ENCODE data around the gene SEPTIN6. TPM values are rescaled to one million over a fixed set of nuclear protein-coding genes. Genes with fewer than 3 reads are reported as not detected.

The SEPTIN6 gene
- total RNA-seq = 10 to 100 TPM in 2 of 4 donors, 1 to 10 TPM in 2; 7.8 to 11.9 (median 10.4) TPM

DNA sequence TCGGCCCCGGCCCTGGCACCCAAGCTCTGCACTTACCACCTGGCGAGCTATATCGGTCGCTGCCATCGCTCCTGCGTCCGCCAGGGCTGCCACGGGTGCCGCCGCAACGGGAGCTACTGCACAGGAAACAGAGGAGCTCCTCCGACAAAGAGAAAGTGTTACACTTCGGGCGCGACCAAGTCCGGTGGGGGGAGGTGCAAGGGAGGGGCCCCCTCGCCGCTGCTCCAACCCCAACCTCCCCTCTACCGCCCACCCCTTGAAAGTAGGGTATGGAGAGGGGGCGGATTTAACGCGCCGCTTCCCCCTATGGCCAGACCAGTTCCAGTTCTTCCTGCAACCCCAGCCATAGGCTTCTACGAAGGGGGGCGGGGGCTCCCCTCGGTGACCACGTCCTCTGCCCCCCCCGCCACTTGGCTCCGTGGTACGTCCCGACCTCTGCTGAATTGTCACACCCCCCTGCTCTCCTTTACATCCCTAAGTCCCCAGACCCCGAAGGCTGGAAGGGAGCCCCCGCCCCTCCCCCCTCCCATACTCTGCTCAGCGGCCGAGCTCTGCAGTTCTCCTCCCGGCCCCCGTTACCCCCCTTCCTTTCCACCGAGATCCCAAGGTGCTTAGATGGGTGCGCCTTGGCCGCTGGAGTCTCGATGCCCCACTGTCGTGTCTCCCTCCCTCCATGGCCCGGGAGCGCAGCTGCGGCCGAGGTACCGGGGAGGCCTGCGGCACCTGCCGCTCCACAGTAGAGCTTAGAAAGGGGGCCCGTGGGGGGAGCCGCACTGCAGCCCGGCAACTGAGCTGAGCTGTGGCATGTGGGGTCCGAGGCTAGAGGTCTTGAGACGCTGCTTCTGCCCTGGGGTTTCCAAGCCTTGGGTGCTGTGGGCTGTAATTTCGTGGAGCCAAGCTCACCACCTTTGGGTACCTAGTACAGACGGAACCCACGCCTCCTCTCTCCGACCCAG is at the start of gene SEPTIN6:
SEPTIN6 (minus strand) TSS at position 129 of the 956 bp plus-strand sequence; CDS start at position 66, 63 bp downstream.
- intact Hi-C loops (cut with DNase I; ENCODE audit: low total_unique reads) = no loop called here
- WGBS, 2 donors = 15 to 27% methylated on average over 17 to 44 of the region's 59 CpGs
- peak within 1 kb of the TSS; percentile 66 for H3K4me3 ChIP-seq (ENCODE audit: low read depth, poor library complexity, severe bottlenecking)
- peak; percentile 21 to 94 for DNase-seq (ENCODE audit: low spot score in 2 of 2)
- TF ChIP-seq, protein P1, sequence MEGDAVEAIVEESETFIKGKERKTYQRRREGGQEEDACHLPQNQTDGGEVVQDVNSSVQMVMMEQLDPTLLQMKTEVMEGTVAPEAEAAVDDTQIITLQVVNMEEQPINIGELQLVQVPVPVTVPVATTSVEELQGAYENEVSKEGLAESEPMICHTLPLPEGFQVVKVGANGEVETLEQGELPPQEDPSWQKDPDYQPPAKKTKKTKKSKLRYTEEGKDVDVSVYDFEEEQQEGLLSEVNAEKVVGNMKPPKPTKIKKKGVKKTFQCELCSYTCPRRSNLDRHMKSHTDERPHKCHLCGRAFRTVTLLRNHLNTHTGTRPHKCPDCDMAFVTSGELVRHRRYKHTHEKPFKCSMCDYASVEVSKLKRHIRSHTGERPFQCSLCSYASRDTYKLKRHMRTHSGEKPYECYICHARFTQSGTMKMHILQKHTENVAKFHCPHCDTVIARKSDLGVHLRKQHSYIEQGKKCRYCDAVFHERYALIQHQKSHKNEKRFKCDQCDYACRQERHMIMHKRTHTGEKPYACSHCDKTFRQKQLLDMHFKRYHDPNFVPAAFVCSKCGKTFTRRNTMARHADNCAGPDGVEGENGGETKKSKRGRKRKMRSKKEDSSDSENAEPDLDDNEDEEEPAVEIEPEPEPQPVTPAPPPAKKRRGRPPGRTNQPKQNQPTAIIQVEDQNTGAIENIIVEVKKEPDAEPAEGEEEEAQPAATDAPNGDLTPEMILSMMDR (IDR thresholded peaks at IDR 0.05) = no peak
- no peak for TF ChIP-seq POLR2A (IDR thresholded peaks at IDR 0.05)

DNA sequence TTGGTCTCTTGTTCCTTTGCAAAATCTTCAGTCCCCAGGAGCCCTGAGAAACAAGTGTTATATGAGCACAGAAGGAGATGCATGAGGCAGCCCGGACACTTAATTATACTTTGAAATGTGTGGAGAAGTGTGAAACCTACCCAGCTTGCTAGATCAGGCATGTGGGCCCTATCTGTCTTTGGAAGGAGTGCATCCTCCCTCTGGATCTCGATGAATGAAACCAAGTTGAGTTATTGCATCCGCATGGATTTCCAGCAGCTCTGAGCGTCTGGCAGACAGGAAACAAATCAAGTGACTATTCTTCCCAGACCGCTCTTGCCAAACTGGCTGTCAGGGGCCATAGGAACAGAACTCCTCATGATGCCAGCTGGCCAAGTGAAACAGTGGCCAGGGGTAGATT is 45.8 kb upstream of the SEPTIN6 start:
- WGBS, 2 donors = 43 to 66% methylated on average over 2 to 5 of the region's 5 CpGs
- TF ChIP-seq, protein P1 (IDR thresholded peaks at IDR 0.05) = no peak
- intact Hi-C loops (cut with DNase I; ENCODE audit: low total_unique reads) = no loop called here

GRCh38 chrX:119736206-119736764 is 43.3 kb upstream of the SEPTIN6 start:
- no peak for TF ChIP-seq POLR2A (IDR thresholded peaks at IDR 0.05)
- TF ChIP-seq, protein P1 (IDR thresholded peaks at IDR 0.05) = no peak
- WGBS, 2 donors = 82 to 93% methylated on average over 10 to 12 of the region's 12 CpGs
- DNase-seq (ENCODE audit: low spot score in 2 of 2) = no peak
- intact Hi-C loops (cut with DNase I; ENCODE audit: low total_unique reads) = no loop called here
- H3K4me3 ChIP-seq (ENCODE audit: low read depth, poor library complexity, severe bottlenecking) = no peak overlapping the region

More for the DNA sequence above, 45.8 kb upstream of the SEPTIN6 start:
- H3K4me3 ChIP-seq (ENCODE audit: low read depth, poor library complexity, severe bottlenecking) = no peak overlapping the region
- DNase-seq (ENCODE audit: low spot score in 2 of 2) = no peak

- intact Hi-C loops (cut with DNase I; ENCODE audit: low total_unique reads) = no loop called here
- no peak for DNase-seq (ENCODE audit: low spot score in 2 of 2)
- 80 to 91% methylated on average over 3 to 6 of the region's 6 CpGs for WGBS, 2 donors
- TF ChIP-seq, protein P1 (IDR thresholded peaks at IDR 0.05) = no peak
- TF ChIP-seq POLR2A (IDR thresholded peaks at IDR 0.05) = no peak
- no peak overlapping the region for H3K4me3 ChIP-seq (ENCODE audit: low read depth, poor library complexity, severe bottlenecking)
These were observed 42.5 kb upstream of the SEPTIN6 start for GRCh38 chrX:119735467-119735866.

DNA sequence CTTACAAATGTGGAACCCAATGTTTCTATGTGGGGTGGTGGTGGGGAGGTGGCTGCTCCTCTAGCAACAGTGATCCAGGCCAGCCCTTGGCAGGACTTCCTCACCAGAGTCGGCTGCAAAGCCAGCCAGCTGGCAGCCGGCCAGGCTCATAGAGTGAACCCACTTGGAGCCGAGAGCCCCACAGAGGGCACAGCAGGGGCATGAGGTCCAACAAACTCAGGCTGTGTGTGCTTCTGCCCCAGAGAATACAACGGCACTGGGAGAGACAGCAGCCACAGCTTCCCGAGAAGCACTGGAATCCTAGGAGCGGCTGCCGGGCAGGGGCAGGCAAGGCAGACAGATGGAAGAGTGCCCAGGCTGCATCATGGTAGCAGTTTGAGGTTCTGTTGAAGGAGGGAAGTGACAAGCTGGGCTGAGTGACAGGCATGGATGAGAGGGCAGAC is 42.0 kb upstream of the SEPTIN6 start:
- TF ChIP-seq, protein P1 (IDR thresholded peaks at IDR 0.05) = no peak
- no peak for TF ChIP-seq POLR2A (IDR thresholded peaks at IDR 0.05)
- DNase-seq (ENCODE audit: low spot score in 2 of 2) = no peak
- intact Hi-C loops (cut with DNase I; ENCODE audit: low total_unique reads) = no loop called here
- 51 to 53% methylated on average over 5 to 7 of the region's 7 CpGs for WGBS, 2 donors
- no peak overlapping the region for H3K4me3 ChIP-seq (ENCODE audit: low read depth, poor library complexity, severe bottlenecking)

Measured in lower leg skin (tissue), 4 donors.